Vagina (tissue), 2 donors: ENCODE measurements around the gene DDX56. TPM values are rescaled to one million over a fixed set of nuclear protein-coding genes. Genes with fewer than 3 reads are reported as not detected.
"Not testable (repeated sequence)": the region's sequence is repeated elsewhere in the genome, so short reads cannot be mapped to it uniquely, and the experiment has no call there.

Experiments
- DNase-seq, 2 donors: peaks; one replicate each; pipeline ENCODE4 v3.0.0-alpha.2; 2017; ENCODE audit errors: extremely low spot score in 2 of 2
- H3K27ac ChIP-seq: fragments of 200-600 bp; sonication (generic); one replicate; pipeline ENCODE4 v1.5.1; 2019
- H3K27me3 ChIP-seq: fragments of 200-600 bp; sonication (generic); one replicate; pipeline ENCODE4 v1.5.1; 2019
- H3K36me3 ChIP-seq, 2 donors: fragments of 200-600 bp; sonication (generic); one replicate each; pipeline ENCODE4 v1.5.1; 2017 to 2019
- H3K4me1 ChIP-seq: fragments of 200-600 bp; sonication (generic); one replicate; pipeline ENCODE4 v1.5.1; 2019
- H3K4me3 ChIP-seq, 2 donors: fragments of 200-600 bp; sonication (generic); 1 replicate in 1 of 2; 2 replicates in 1 of 2; pipeline ENCODE4 v1.5.1; 2016 to 2019
- H3K9me3 ChIP-seq: fragments of 200-600 bp; sonication (generic); one replicate; pipeline ENCODE4 v1.5.1; 2019
- POLR2A ChIP-seq, 2 donors: fragments of 450-650 bp; IDR thresholded peaks; one replicate each; pipeline ENCODE4 v1.6.1; 2017; ENCODE audit warnings: antibody characterized with exemption in 2 of 2, mild to moderate bottlenecking in 2 of 2, moderate library complexity in 2 of 2
- POLR2AphosphoS5 ChIP-seq, 2 donors: sonication (generic); formaldehyde crosslinking; IDR thresholded peaks; one replicate each; pipeline ENCODE4 v1.9.0; 2017; ENCODE audit warnings: antibody characterized with exemption in 2 of 2, mild to moderate bottlenecking in 2 of 2, low read depth in 1 of 2; ENCODE audit not compliant: insufficient read depth in 1 of 2
- intact Hi-C: fragments of 100-400 bp; cut with DNase I; formaldehyde crosslinking; loops from one replicate; pipeline ENCODE4 v1.15.1; 2023
- total RNA-seq: library from RNA; depleted of rRNA; stranded (reverse); fragments of >200 nt; gene quantifications from one replicate; pipeline ENCODE4 v1.2.3, GENCODE V29; 2016
- TF ChIP-seq, protein P1 (sequence below), 3 experiments: fragments of 450-650 bp in 2 of 3; fragments of 200-600 bp in 1 of 3; sonication (generic) in 1 of 3; IDR thresholded peaks; one replicate each; pipeline ENCODE4 v1.5.1; 2017 to 2019; ENCODE audit warnings: antibody characterized with exemption in 3 of 3, mild to moderate bottlenecking in 2 of 3, moderate library complexity in 2 of 3

The DDX56 gene
- total RNA-seq, 1 donor from 2014 or later, result 60.2 TPM

DNA sequence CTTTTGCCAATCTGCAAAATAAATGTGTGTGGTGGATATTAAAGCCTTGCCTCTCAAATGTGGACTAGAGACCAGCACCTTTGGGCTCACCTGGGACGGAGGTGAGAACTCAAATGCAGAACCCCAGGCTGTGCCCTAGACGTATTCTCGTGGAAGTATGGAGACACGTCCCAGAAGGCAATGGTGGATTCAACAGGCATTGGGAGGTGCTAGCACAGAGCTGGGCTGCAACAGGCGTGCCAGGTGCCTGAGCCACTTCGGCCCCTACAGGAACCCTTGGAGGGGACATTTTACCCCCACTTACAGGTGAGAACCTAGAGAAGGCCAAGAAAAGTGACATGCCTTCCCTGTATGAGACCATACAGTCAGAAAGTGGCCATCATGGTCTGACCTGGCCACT lies 12.2 kb downstream of the DDX56 start:
- Histone ChIP-seq H3K27ac (no peak overlapping the region), H3K36me3 (peaks cover 0 to 11% of the 10 kb centered on the region in 2 donors), H3K27me3 (no peaks in the 10 kb centered on the region), H3K9me3 (no peaks in the 10 kb centered on the region), H3K4me1 (no peaks in the 10 kb centered on the region), H3K4me3 (no peak overlapping the region)
- TF ChIP-seq POLR2A (IDR thresholded peaks at IDR 0.05), result no peak
- TF ChIP-seq POLR2AphosphoS5 (IDR thresholded peaks at IDR 0.05; ENCODE audit: insufficient read depth in 1 of 2, low read depth in 1 of 2), result no peak
- TF ChIP-seq, protein P1, sequence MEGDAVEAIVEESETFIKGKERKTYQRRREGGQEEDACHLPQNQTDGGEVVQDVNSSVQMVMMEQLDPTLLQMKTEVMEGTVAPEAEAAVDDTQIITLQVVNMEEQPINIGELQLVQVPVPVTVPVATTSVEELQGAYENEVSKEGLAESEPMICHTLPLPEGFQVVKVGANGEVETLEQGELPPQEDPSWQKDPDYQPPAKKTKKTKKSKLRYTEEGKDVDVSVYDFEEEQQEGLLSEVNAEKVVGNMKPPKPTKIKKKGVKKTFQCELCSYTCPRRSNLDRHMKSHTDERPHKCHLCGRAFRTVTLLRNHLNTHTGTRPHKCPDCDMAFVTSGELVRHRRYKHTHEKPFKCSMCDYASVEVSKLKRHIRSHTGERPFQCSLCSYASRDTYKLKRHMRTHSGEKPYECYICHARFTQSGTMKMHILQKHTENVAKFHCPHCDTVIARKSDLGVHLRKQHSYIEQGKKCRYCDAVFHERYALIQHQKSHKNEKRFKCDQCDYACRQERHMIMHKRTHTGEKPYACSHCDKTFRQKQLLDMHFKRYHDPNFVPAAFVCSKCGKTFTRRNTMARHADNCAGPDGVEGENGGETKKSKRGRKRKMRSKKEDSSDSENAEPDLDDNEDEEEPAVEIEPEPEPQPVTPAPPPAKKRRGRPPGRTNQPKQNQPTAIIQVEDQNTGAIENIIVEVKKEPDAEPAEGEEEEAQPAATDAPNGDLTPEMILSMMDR (IDR thresholded peaks at IDR 0.05), result no peak
- DNase-seq, result no peak
- intact Hi-C loops, result loop anchor here (5.0 kb wide), 1 partner anchor 319 kb away; no protein-coding TSS in a partner anchor

DNA sequence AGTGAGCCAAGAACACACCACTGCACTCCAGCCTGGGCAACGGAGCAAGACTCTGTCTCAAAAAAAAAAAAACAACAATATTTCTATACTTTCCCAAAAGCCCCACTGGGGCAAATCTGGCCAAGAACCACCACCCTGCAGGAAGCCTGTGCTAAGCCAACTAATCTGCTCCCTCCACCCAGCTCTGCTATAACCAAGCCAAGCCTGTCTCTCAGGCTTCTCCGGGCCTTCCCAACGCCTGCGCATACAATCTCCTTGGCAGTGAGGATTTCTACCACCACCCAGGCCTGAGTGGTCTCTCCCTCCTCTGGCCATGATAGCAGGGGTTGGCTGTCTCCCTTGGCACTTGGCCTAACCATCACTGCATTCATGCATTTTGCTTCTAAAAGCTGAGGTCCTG lies 14.2 kb downstream of the DDX56 start:
- H3K4me1 ChIP-seq, result no peaks in the 10 kb centered on the region
- TF ChIP-seq POLR2A (IDR thresholded peaks at IDR 0.05), result no peak
- peaks cover 0 to 6% of the 10 kb centered on the region in 2 donors for H3K36me3 ChIP-seq
- H3K27me3 ChIP-seq, result no peaks in the 10 kb centered on the region
- intact Hi-C loops, result no loop called here
- H3K9me3 ChIP-seq, result no peaks in the 10 kb centered on the region
- DNase-seq, result no peak
- no peak overlapping the region for H3K4me3 ChIP-seq
- H3K27ac ChIP-seq, result no peak overlapping the region

DNA sequence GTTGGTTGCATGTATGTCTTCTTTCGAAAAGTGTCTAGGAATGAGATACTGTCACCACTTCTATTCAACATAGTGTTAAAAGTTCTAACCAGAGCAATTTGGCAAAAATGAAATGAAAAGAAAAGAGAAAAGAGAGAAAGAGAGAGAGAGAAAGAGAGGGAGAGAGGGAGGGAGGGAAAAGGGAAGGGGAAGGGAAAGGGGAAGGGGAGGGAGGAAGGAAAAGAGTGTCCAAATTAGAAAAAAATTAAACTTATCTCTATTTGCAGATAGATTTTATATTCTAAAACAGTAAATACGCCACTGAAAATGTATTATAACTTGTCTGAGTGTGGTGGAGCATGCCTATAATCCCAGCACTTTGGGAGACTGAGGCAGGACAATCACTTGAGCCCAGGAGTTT lies 16.2 kb downstream of the DDX56 start:
- intact Hi-C loops, result no loop called here
- DNase-seq, result no peak
- no peaks in the 10 kb centered on the region for H3K4me1 ChIP-seq
- no peaks in the 10 kb centered on the region for H3K27me3 ChIP-seq
- no peak overlapping the region for H3K4me3 ChIP-seq
- H3K27ac ChIP-seq, result no peak overlapping the region
- TF ChIP-seq POLR2AphosphoS5 (IDR thresholded peaks at IDR 0.05; ENCODE audit: insufficient read depth in 1 of 2, low read depth in 1 of 2) (no peak), POLR2A (IDR thresholded peaks at IDR 0.05) (no peak)
- TF ChIP-seq, protein P1 (IDR thresholded peaks at IDR 0.05), result no peak
- no peaks in the 10 kb centered on the region for H3K36me3 ChIP-seq
- no peaks in the 10 kb centered on the region for H3K9me3 ChIP-seq

DNA sequence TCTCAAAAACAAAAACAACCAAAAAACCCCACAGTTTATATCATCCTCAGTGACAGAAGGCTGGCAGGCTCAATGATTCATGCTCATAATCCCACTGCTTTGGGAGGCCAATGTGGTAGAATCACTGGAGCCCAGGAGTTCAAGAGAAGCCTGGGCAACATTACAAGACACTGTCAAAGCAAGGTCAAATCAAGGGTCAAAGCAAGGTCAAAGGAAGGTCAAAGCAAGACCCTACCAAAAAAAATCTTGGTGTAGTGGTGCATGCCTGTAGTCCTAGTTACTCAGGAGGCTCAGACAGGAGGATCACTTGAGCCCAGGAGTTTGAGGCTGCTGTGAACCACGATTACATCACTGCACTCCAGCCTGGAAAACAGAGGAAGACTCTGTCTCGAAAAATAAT lies 18.4 kb downstream of the DDX56 start:
- Histone ChIP-seq H3K4me1 (no peaks in the 10 kb centered on the region), H3K36me3 (no peaks in the 10 kb centered on the region), H3K27me3 (no peaks in the 10 kb centered on the region), H3K4me3 (no peak overlapping the region), H3K9me3 (no peaks in the 10 kb centered on the region), H3K27ac (no peak overlapping the region)
- TF ChIP-seq POLR2AphosphoS5 (IDR thresholded peaks at IDR 0.05; ENCODE audit: insufficient read depth in 1 of 2, low read depth in 1 of 2) (no peak), POLR2A (IDR thresholded peaks at IDR 0.05) (no peak)
- TF ChIP-seq, protein P1 (IDR thresholded peaks at IDR 0.05), result no peak
- intact Hi-C loops, result no loop called here
- DNase-seq, result no peak

DNA sequence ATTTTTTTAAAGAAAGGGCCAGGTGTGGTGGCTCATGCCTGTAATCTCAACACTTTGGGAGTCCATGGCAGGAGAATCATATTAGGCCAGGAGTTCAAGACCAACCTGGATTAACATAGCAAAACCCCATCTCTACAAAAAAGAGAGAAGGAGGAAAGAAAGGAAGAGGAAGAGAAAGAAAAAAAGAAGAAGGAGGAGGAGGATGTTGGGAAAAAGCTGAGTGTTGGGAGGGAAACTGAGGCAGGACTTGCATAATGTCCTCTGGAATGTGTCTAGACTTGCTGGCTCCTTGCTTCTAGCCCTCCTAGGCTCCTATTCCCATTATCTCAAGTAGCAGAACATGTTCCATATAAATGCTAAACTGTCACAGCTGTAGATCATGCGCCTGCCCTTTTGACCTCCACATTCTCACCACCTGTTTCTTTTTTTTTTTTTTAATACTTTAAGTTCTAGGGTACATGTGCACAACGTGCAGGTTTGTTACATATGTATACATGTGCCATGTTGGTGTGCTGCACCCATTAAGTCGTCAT lies 21.2 kb downstream of the DDX56 start:
- H3K27me3 ChIP-seq, H3K36me3 ChIP-seq, intact Hi-C loops, H3K9me3 ChIP-seq, H3K27ac ChIP-seq, H3K4me3 ChIP-seq, DNase-seq, H3K4me1 ChIP-seq: not testable (repeated sequence)

DNA sequence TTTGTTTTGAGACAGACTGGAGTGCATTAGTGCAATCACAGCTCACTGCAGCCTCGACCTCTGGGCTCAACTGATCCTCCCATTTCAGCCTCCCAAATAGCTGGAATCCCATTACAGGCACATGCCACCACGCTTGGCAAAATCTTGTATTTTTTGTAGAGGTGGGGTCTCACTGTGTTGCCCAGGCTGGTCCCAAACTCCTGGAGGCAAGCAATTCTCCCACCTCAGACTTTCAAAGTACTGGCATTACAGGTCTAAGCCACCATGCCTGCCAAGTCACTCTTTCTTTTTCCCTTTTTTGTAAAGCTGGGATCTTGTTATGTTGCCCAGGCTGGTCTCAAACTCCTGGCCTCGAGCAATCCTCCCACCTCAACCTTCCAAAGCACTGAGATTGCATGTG lies 24.3 kb downstream of the DDX56 start:
- Histone ChIP-seq H3K36me3 (no peaks in the 10 kb centered on the region), H3K27me3 (no peaks in the 10 kb centered on the region), H3K9me3 (no peaks in the 10 kb centered on the region), H3K4me1 (no peaks in the 10 kb centered on the region), H3K27ac (no peak overlapping the region), H3K4me3 (no peak overlapping the region)
- TF ChIP-seq, protein P1 (IDR thresholded peaks at IDR 0.05), result no peak
- no peak for TF ChIP-seq POLR2A (IDR thresholded peaks at IDR 0.05)
- TF ChIP-seq POLR2AphosphoS5 (IDR thresholded peaks at IDR 0.05; ENCODE audit: insufficient read depth in 1 of 2, low read depth in 1 of 2), result no peak
- DNase-seq, result no peak
- intact Hi-C loops, result no loop called here
